Smooth muscle cell (in vitro differentiated cells): Measurements from ENCODE around the gene POLD2. TPM values are rescaled to one million over a fixed set of nuclear protein-coding genes. Genes with fewer than 3 reads are reported as not detected.

Source experiments
- DNase-seq: peaks from one replicate; lab custom pipeline; 2025; ENCODE audit not compliant: unreplicated experiment; lab: John Stamatoyannopoulos, UW
- H2AFZ ChIP-seq: fragments of 200-600 bp; sonication (generic); 2 replicates; pipeline ENCODE4 v1.6.0; 2016; ENCODE audit warnings: antibody characterized with exemption, low read depth, mild to moderate bottlenecking
- H3F3A ChIP-seq: fragments of 200-600 bp; sonication (generic); 2 replicates; pipeline ENCODE4 v1.6.0; 2017; ENCODE audit warnings: antibody characterized with exemption, low read depth
- H3K27ac ChIP-seq: fragments of 200-600 bp; sonication (generic); 2 replicates; pipeline ENCODE4 v1.5.1; 2016; ENCODE audit warnings: low read depth, mild to moderate bottlenecking
- H3K27me3 ChIP-seq: fragments of 200-600 bp; sonication (generic); 2 replicates; pipeline ENCODE4 v1.6.1; 2016; ENCODE audit warnings: low read depth, mild to moderate bottlenecking
- H3K36me3 ChIP-seq: fragments of 200-600 bp; sonication (generic); 2 replicates; pipeline ENCODE4 v1.5.1; 2016; ENCODE audit warnings: low read depth
- H3K4me1 ChIP-seq: fragments of 200-600 bp; sonication (generic); 2 replicates; pipeline ENCODE4 v1.5.1; 2016; ENCODE audit warnings: low read depth
- H3K4me2 ChIP-seq: fragments of 200-600 bp; sonication (generic); 2 replicates; pipeline ENCODE4 v1.6.0; 2016; ENCODE audit warnings: mild to moderate bottlenecking
- H3K4me3 ChIP-seq: fragments of 200-600 bp; sonication (generic); 2 replicates; pipeline ENCODE4 v1.5.1; 2016; ENCODE audit warnings: mild to moderate bottlenecking
- H3K79me2 ChIP-seq: fragments of 200-600 bp; sonication (generic); 2 replicates; pipeline ENCODE4 v1.6.0; 2016; ENCODE audit warnings: low read depth, mild to moderate bottlenecking
- H3K9ac ChIP-seq: fragments of 200-600 bp; sonication (generic); 2 replicates; pipeline ENCODE4 v1.6.0; 2016; ENCODE audit warnings: low read depth
- H3K9me3 ChIP-seq: fragments of 200-600 bp; sonication (generic); replicated peaks from 2 replicates; pipeline ENCODE4 v1.5.1; 2016; ENCODE audit warnings: low read depth
- H4K20me1 ChIP-seq: fragments of 200-600 bp; sonication (generic); 2 replicates; pipeline ENCODE4 v1.6.0; 2016; ENCODE audit warnings: low read depth
- CTCF ChIP-seq: fragments of 200-600 bp; sonication (generic); IDR thresholded peaks from 2 replicates; pipeline ENCODE4 v1.5.1; 2017; ENCODE audit warnings: borderline replicate concordance, mild to moderate bottlenecking, antibody characterized with exemption; ENCODE audit not compliant: insufficient read depth, poor library complexity, severe bottlenecking
- WGBS: methylation state at CpG from one replicate; pipeline ENCODE4 v1.1.7; 2016; ENCODE audit warnings: low lambda C conversion rate; 5-methylcytosine and 5-hydroxymethylcytosine counted together
- polyA plus RNA-seq: library from polyadenylated mRNA; unstranded; fragments of >200 nt; fragmentation: Nextera tagmentation; extraction: Ambion mirVana; gene quantifications from 2 replicates; pipeline ENCODE4 v1.2.1, GENCODE V29; 2016
- total RNA-seq: library from RNA; depleted of rRNA; stranded (reverse); fragments of >200 nt; gene quantifications from 2 replicates; pipeline ENCODE4 v1.2.3, GENCODE V29; 2014

Gene POLD2
- total and polyA plus RNA-seq, 2 experiments from 2014 or later, result 45.5 to 151 TPM

- Histone ChIP-seq H3K4me1 (peaks cover 9% of the 10 kb centered on the region), H3K79me2 (peaks cover 5% of the 10 kb centered on the region), H3K9me3 (no peaks in the 10 kb centered on the region), H2AFZ (no peak overlapping the region), H3K27ac (no peak overlapping the region), H3K9ac (no peak overlapping the region), H3K27me3 (no peaks in the 10 kb centered on the region), H3K36me3 (no peaks in the 10 kb centered on the region), H3F3A (no peaks in the 10 kb centered on the region), H3K4me2 (peak overlapping the region; percentile 90), H3K4me3 (peak overlapping the region; percentile 78), H4K20me1 (no peaks in the 10 kb centered on the region)
- WGBS, result 80% methylated on average over 9 of the region's 9 CpGs
- TF ChIP-seq CTCF, result no peak
- DNase-seq, result no peak
These were observed 42.0 kb downstream of the POLD2 start for GRCh38 chr7:44081266-44081748.

GRCh38 chr7:44080686-44081265, 42.6 kb downstream of the POLD2 start:
- Histone ChIP-seq H3K4me3 (no peak overlapping the region), H3K4me1 (peaks cover 9% of the 10 kb centered on the region), H3K4me2 (peak overlapping the region; percentile 90), H3F3A (no peaks in the 10 kb centered on the region), H4K20me1 (no peaks in the 10 kb centered on the region), H3K27me3 (no peaks in the 10 kb centered on the region), H2AFZ (no peak overlapping the region), H3K36me3 (no peaks in the 10 kb centered on the region), H3K27ac (no peak overlapping the region), H3K9me3 (no peaks in the 10 kb centered on the region), H3K79me2 (peaks cover 5% of the 10 kb centered on the region), H3K9ac (no peak overlapping the region)
- no peak for DNase-seq
- 96% methylated on average over 11 of the region's 11 CpGs for WGBS
- TF ChIP-seq CTCF, result no peak

- H3K27me3 ChIP-seq, result no peaks in the 10 kb centered on the region
- H3K9me3 ChIP-seq, result no peaks in the 10 kb centered on the region
- H3K27ac ChIP-seq, result no peak overlapping the region
- TF ChIP-seq CTCF, result no peak
- no peaks in the 10 kb centered on the region for H3F3A ChIP-seq
- over 99% methylated on average over 5 of the region's 5 CpGs for WGBS
- no peak for DNase-seq
- no peaks in the 10 kb centered on the region for H4K20me1 ChIP-seq
- H3K79me2 ChIP-seq, result peaks cover 5% of the 10 kb centered on the region
- H3K9ac ChIP-seq, result no peak overlapping the region
- no peak overlapping the region for H3K4me3 ChIP-seq
- H3K36me3 ChIP-seq, result no peaks in the 10 kb centered on the region
- no peak overlapping the region for H3K4me2 ChIP-seq
- peaks cover 9% of the 10 kb centered on the region for H3K4me1 ChIP-seq
- no peak overlapping the region for H2AFZ ChIP-seq
These were observed 43.2 kb downstream of the POLD2 start for GRCh38 chr7:44080118-44080517.
